Hepatocyte (in vitro differentiated cells): ENCODE measurements around the gene IAPP.

Experiments
- EZH2phosphoT487 ChIP-seq: fragments of 200-600 bp; sonication (generic); IDR thresholded peaks from one replicate; pipeline ENCODE4 v1.6.1; 2018; ENCODE audit warnings: antibody characterized with exemption, mild to moderate bottlenecking, low read depth, moderate library complexity; ENCODE audit not compliant: unreplicated experiment, severe bottlenecking
- TF ChIP-seq, protein P1 (sequence below): fragments of 200-600 bp; sonication (generic); IDR thresholded peaks from 2 replicates; pipeline ENCODE4 v1.5.1; 2016; ENCODE audit warnings: antibody characterized with exemption, mild to moderate bottlenecking; ENCODE audit not compliant: poor library complexity

DNA sequence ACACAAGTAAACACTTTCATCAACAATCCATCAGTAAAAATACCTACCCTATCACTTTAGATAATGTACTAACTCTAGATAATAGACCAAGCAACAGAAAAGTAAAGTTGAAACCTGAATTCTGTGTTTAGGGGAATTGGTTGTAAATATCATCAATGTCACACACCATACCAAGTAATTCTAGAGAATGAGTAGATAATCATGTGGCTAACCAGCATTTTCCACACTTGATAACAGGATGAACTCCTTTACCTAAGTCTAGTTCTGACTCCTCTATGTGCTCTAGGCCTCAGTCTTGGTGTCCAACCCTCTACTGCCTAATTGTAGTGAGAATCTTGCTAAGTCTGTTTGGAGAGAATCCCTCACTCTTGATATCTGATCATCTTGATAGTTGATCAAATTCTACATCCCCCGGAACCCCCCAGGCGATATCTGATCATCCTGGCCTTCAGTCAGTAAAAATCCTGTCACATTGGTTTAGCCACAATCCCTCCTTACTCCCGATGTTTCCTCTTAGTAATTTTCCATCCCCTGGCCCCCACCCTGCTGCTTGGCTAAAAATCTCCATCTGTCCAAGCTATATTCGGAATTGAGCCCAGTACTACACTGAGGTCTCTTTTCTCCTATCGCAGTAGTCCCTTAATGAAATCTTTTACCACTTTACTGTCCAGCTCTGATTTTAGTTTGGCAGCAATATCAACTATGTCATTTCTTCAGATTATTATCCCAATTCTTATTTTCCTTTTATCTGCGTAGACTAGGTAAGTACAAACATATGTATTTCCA, 34.5 kb upstream of the IAPP start:
- TF ChIP-seq, protein P1, sequence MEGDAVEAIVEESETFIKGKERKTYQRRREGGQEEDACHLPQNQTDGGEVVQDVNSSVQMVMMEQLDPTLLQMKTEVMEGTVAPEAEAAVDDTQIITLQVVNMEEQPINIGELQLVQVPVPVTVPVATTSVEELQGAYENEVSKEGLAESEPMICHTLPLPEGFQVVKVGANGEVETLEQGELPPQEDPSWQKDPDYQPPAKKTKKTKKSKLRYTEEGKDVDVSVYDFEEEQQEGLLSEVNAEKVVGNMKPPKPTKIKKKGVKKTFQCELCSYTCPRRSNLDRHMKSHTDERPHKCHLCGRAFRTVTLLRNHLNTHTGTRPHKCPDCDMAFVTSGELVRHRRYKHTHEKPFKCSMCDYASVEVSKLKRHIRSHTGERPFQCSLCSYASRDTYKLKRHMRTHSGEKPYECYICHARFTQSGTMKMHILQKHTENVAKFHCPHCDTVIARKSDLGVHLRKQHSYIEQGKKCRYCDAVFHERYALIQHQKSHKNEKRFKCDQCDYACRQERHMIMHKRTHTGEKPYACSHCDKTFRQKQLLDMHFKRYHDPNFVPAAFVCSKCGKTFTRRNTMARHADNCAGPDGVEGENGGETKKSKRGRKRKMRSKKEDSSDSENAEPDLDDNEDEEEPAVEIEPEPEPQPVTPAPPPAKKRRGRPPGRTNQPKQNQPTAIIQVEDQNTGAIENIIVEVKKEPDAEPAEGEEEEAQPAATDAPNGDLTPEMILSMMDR, result no peak
- TF ChIP-seq EZH2phosphoT487, result no peak
